Nephron (organoid): ENCODE results near the gene SIK3.

Experiments used
- H3K27ac Mint-ChIP-seq, 3 experiments: 2 replicates each; pipeline ENCODE4 v1.8.0; 2020; ENCODE audit warnings: mixed read lengths in 3 of 3, mild to moderate bottlenecking in 2 of 3, moderate library complexity in 1 of 3
- H3K27me3 Mint-ChIP-seq: 2 replicates; pipeline ENCODE4 v1.8.0; 2021; ENCODE audit warnings: low read depth, mild to moderate bottlenecking, moderate library complexity, mixed read lengths
- H3K36me3 Mint-ChIP-seq: 2 replicates; pipeline ENCODE4 v1.8.0; 2020; ENCODE audit warnings: low read depth, mixed read lengths
- H3K4me1 Mint-ChIP-seq: 2 replicates; pipeline ENCODE4 v1.8.0; 2020; ENCODE audit warnings: mixed read lengths
- H3K4me3 Mint-ChIP-seq, 3 experiments: 2 replicates each; pipeline ENCODE4 v1.8.0; 2020; ENCODE audit warnings: mild to moderate bottlenecking in 3 of 3, mixed read lengths in 3 of 3, moderate library complexity in 2 of 3
- H3K9me3 Mint-ChIP-seq: 2 replicates; pipeline ENCODE4 v1.8.0; 2020; ENCODE audit warnings: mixed read lengths
- CTCF ChIP-seq, 3 experiments: fragments of 200-600 bp; sonication (generic); IDR thresholded peaks; one replicate each; pipeline ENCODE4 v1.5.0; 2021; ENCODE audit warnings: antibody characterized with exemption in 3 of 3; ENCODE audit not compliant: unreplicated experiment in 3 of 3

The SIK3 gene

GRCh38 chr11:116901964-116902688 is 196.1 kb downstream of the SIK3 start:
- peak overlapping the region; percentile 13 to 62 (median 20) for H3K27ac Mint-ChIP-seq
- no peak for TF ChIP-seq CTCF (IDR thresholded peaks at IDR 0.05; ENCODE audit: unreplicated experiment in 3 of 3)
- peaks cover 32% of the 10 kb centered on the region for H3K4me1 Mint-ChIP-seq
- no peaks in the 10 kb centered on the region for H3K27me3 Mint-ChIP-seq
- peaks cover 12% of the 10 kb centered on the region for H3K9me3 Mint-ChIP-seq
- no peak overlapping the region for H3K4me3 Mint-ChIP-seq
- H3K36me3 Mint-ChIP-seq, result peaks cover 31% of the 10 kb centered on the region

- Mint-ChIP-seq H3K4me1 (peaks cover 32% of the 10 kb centered on the region), H3K27ac (peak overlapping the region; percentile 13 to 62 (median 20)), H3K4me3 (no peak overlapping the region), H3K36me3 (peaks cover 37% of the 10 kb centered on the region), H3K9me3 (peaks cover 12% of the 10 kb centered on the region), H3K27me3 (no peaks in the 10 kb centered on the region)
- no peak for TF ChIP-seq CTCF (IDR thresholded peaks at IDR 0.05; ENCODE audit: unreplicated experiment in 3 of 3)
These were observed 197.0 kb downstream of the SIK3 start for GRCh38 chr11:116901211-116901610.

DNA sequence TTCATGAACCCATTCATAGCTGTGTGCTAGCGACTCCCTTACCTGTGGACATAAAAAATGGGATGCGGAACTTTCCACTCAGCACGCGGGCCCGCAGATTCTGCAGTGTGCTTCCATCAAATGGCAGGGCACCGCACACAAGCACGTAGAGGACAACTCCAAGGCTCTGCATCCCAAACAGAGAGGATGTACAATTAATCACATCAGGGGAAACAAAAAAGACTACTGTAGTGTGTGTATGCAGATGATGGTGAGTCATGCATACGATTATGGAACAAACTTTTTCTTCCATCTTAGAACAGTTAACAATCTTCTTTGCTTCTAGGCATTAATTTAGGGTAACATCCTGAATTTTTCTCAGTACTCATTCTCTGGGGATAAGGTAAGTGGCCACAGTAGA is 202.0 kb downstream of the SIK3 start:
- H3K4me3 Mint-ChIP-seq, result no peak overlapping the region
- H3K27me3 Mint-ChIP-seq, result no peaks in the 10 kb centered on the region
- H3K27ac Mint-ChIP-seq, result no peak overlapping the region
- peaks cover 12% of the 10 kb centered on the region for H3K4me1 Mint-ChIP-seq
- H3K36me3 Mint-ChIP-seq, result peaks cover 65% of the 10 kb centered on the region
- H3K9me3 Mint-ChIP-seq, result peaks cover 12% of the 10 kb centered on the region
- TF ChIP-seq CTCF (IDR thresholded peaks at IDR 0.05; ENCODE audit: unreplicated experiment in 3 of 3), result no peak

- no peaks in the 10 kb centered on the region for H3K27me3 Mint-ChIP-seq
- H3K27ac Mint-ChIP-seq, result peak overlapping the region in 1 of 3 experiments; percentile 4
- no peak overlapping the region for H3K4me3 Mint-ChIP-seq
- peaks cover 8% of the 10 kb centered on the region for H3K9me3 Mint-ChIP-seq
- H3K36me3 Mint-ChIP-seq, result peaks cover 62% of the 10 kb centered on the region
- peaks cover 9% of the 10 kb centered on the region for H3K4me1 Mint-ChIP-seq
- TF ChIP-seq CTCF (IDR thresholded peaks at IDR 0.05; ENCODE audit: unreplicated experiment in 3 of 3), result no peak
These were observed 203.0 kb downstream of the SIK3 start for GRCh38 chr11:116895048-116895757.

- H3K4me1 Mint-ChIP-seq, result peaks cover 12% of the 10 kb centered on the region
- TF ChIP-seq CTCF (IDR thresholded peaks at IDR 0.05; ENCODE audit: unreplicated experiment in 3 of 3), result no peak
- H3K27ac Mint-ChIP-seq, result peak overlapping the region; percentile 0 to 20 (median 0)
- peaks cover 50% of the 10 kb centered on the region for H3K36me3 Mint-ChIP-seq
- H3K4me3 Mint-ChIP-seq, result no peak overlapping the region
- no peaks in the 10 kb centered on the region for H3K27me3 Mint-ChIP-seq
- no peaks in the 10 kb centered on the region for H3K9me3 Mint-ChIP-seq
These were observed 204.3 kb downstream of the SIK3 start for GRCh38 chr11:116893906-116894305.
